ENCODE results near the gene CPA3. TPM values are rescaled to one million over a fixed set of nuclear protein-coding genes. Genes with fewer than 3 reads are reported as not detected.

CPA3 gene
- total and polyA plus RNA-seq, 2 donors (not counting 1 experiment from before 2014, with no cell fraction given), result 0.17 TPM; not detected in 1

GRCh38 chr3:148829926-148830325 is 35.2 kb upstream of the CPA3 start:
- DNase-seq (ENCODE audit: low read depth in 2 of 2), result no peak
- Histone ChIP-seq H4K20me1 (ENCODE audit: control insufficient read depth, extremely low read depth, insufficient read depth, low read length) (no peaks in the 10 kb centered on the region), H3K9me3 (ENCODE audit: control insufficient read depth, insufficient read depth, low read depth, low read length) (no peaks in the 10 kb centered on the region), H3K36me3 (ENCODE audit: control insufficient read depth, insufficient read depth, low read length) (no peaks in the 10 kb centered on the region), H3K4me1 (ENCODE audit: control insufficient read depth, extremely low read depth, insufficient read depth, low read length) (no peaks in the 10 kb centered on the region), H3K4me2 (ENCODE audit: extremely low read depth, insufficient read depth, low read length) (no peak overlapping the region), H3K27ac (ENCODE audit: insufficient read depth, low read length) (no peak overlapping the region), H3K79me2 (ENCODE audit: control insufficient read depth, insufficient read depth, low read length) (no peaks in the 10 kb centered on the region), H2AFZ (ENCODE audit: low read length) (no peak overlapping the region), H3K4me3 (replicated peaks in 1 of 4; ENCODE audit: control extremely low read depth in 1 of 4, insufficient read depth in 1 of 4, low read depth in 3 of 4, low read length in 4 of 4) (no peak overlapping the region), H3K27me3 (ENCODE audit: control insufficient read depth, insufficient read depth, low read length) (no peaks in the 10 kb centered on the region), H3K9ac (ENCODE audit: insufficient read depth, low read length) (no peak overlapping the region)
- no peak for TF ChIP-seq CTCF (conservative IDR thresholded peaks at IDR 0.05 in 1 of 2, IDR thresholded peaks at IDR 0.05 in 1 of 2; ENCODE audit: low read depth in 1 of 2, low read length in 2 of 2)

DNA sequence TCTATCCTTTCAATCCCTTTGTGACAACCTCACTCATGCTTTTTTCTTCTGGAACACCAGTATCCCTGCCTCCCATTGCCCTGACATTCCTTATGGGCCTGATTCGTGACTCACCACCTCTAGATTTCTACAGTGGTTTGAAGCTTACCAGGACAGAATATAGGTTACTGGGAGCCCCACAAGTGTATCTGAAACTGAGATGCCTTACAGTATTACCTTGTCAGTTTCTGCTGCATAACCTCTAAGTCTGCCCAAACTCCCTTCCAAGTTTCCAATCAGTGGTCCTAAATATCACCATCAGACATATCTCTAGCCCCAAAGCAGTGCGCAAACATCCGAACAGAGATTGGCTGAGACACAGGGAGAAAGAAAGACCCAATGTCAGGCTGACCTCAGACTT is 31.9 kb upstream of the CPA3 start:
- Histone ChIP-seq H3K9me3 (ENCODE audit: control insufficient read depth, insufficient read depth, low read depth, low read length) (no peaks in the 10 kb centered on the region), H3K4me3 (replicated peaks in 1 of 4; ENCODE audit: control extremely low read depth in 1 of 4, insufficient read depth in 1 of 4, low read depth in 3 of 4, low read length in 4 of 4) (no peak overlapping the region), H3K36me3 (ENCODE audit: control insufficient read depth, insufficient read depth, low read length) (no peaks in the 10 kb centered on the region), H3K4me2 (ENCODE audit: extremely low read depth, insufficient read depth, low read length) (no peak overlapping the region), H4K20me1 (ENCODE audit: control insufficient read depth, extremely low read depth, insufficient read depth, low read length) (no peaks in the 10 kb centered on the region), H3K79me2 (ENCODE audit: control insufficient read depth, insufficient read depth, low read length) (no peaks in the 10 kb centered on the region), H3K4me1 (ENCODE audit: control insufficient read depth, extremely low read depth, insufficient read depth, low read length) (no peaks in the 10 kb centered on the region), H3K27me3 (ENCODE audit: control insufficient read depth, insufficient read depth, low read length) (no peaks in the 10 kb centered on the region), H2AFZ (ENCODE audit: low read length) (no peak overlapping the region), H3K9ac (ENCODE audit: insufficient read depth, low read length) (no peak overlapping the region), H3K27ac (ENCODE audit: insufficient read depth, low read length) (no peak overlapping the region)
- peak in 1 of 2 donors; percentile 2 for DNase-seq (ENCODE audit: low read depth in 2 of 2)
- TF ChIP-seq EZH2 (IDR thresholded peaks at IDR 0.05; ENCODE audit: low read length, missing control alignments), result no peak
- no peak for TF ChIP-seq CTCF (conservative IDR thresholded peaks at IDR 0.05 in 1 of 2, IDR thresholded peaks at IDR 0.05 in 1 of 2; ENCODE audit: low read depth in 1 of 2, low read length in 2 of 2)

DNA sequence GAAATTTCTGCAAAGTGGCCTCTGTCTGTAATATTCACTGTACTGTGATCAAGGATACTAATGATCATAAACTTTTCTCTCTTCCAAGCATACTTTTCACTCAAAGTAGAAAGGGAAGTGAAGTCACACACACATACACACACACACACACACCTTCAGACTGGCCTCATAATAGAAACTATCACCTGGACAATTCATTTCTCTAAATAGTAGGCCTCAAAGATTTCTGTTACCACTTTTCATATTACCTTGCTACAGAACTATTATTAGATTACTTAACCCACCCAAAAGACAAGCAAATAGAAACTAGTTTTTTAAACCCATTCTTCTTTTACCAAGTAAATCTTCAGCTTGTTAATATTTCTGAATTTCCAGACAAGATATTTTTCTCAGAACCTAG is 25.3 kb upstream of the CPA3 start:
- H3K27me3 ChIP-seq (ENCODE audit: control insufficient read depth, insufficient read depth, low read length), result no peaks in the 10 kb centered on the region
- no peaks in the 10 kb centered on the region for H3K79me2 ChIP-seq (ENCODE audit: control insufficient read depth, insufficient read depth, low read length)
- no peak overlapping the region for H2AFZ ChIP-seq (ENCODE audit: low read length)
- H4K20me1 ChIP-seq (ENCODE audit: control insufficient read depth, extremely low read depth, insufficient read depth, low read length), result no peaks in the 10 kb centered on the region
- H3K4me3 ChIP-seq (replicated peaks in 1 of 4; ENCODE audit: control extremely low read depth in 1 of 4, insufficient read depth in 1 of 4, low read depth in 3 of 4, low read length in 4 of 4), result no peak overlapping the region
- H3K4me1 ChIP-seq (ENCODE audit: control insufficient read depth, extremely low read depth, insufficient read depth, low read length), result no peaks in the 10 kb centered on the region
- H3K27ac ChIP-seq (ENCODE audit: insufficient read depth, low read length), result no peak overlapping the region
- TF ChIP-seq CTCF (conservative IDR thresholded peaks at IDR 0.05 in 1 of 2, IDR thresholded peaks at IDR 0.05 in 1 of 2; ENCODE audit: low read depth in 1 of 2, low read length in 2 of 2) (no peak), EZH2 (IDR thresholded peaks at IDR 0.05; ENCODE audit: low read length, missing control alignments) (no peak)
- H3K4me2 ChIP-seq (ENCODE audit: extremely low read depth, insufficient read depth, low read length), result no peak overlapping the region
- H3K9me3 ChIP-seq (ENCODE audit: control insufficient read depth, insufficient read depth, low read depth, low read length), result no peaks in the 10 kb centered on the region
- no peak for DNase-seq (ENCODE audit: low read depth in 2 of 2)
- no peak overlapping the region for H3K9ac ChIP-seq (ENCODE audit: insufficient read depth, low read length)
- H3K36me3 ChIP-seq (ENCODE audit: control insufficient read depth, insufficient read depth, low read length), result no peaks in the 10 kb centered on the region
